Activated CD8-positive, alpha-beta memory T cell treated with anti-CD3 and anti-CD28 coated beads, Interleukin-2, amount 50 U/mL, for 48 hours (primary cell): Measurements from ENCODE around the gene RPL37A.

Experiments used
- DNase-seq: peaks from one replicate; pipeline ENCODE4 v3.0.0-alpha.2; 2020

RPL37A gene

DNA sequence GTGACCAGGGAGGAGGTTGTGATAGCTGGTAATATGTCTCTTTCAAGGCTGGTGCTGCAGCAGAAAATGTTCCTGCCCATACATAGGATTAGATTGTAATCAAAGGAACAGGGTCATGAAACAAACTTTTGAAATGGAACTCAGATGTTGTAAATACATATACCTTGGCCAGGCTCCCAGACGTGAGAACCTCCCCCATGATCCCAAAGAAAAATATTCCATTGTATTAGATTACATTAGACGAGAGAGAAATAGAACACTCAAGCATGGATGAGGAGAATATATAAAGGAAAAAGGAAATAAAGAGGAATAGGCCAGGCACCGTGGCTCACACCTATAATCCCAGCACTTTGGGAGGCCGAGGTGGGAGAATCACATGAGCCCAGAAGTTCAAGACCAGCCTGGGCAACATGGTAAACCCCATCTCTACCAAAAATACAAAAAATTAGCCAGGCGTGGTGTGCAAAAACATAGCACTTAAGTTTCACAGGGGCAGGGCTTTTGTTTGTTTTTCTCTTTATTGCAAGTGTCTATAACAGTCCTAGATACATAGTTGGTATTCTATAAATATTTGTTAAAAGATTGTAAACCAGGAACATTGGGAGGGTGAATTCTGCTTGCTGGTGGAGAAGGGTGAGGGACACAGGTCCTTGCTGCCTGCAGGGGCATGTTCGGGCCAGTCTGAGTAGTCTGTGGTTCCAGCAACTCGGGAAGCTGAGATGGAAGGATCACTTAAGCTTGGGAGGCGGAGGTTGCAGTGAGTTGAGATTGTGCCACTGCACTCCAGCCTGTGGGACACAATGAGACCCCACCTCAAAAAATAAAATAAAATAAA lies 52.8 kb downstream of the RPL37A start:
- DNase-seq = no peak

DNA sequence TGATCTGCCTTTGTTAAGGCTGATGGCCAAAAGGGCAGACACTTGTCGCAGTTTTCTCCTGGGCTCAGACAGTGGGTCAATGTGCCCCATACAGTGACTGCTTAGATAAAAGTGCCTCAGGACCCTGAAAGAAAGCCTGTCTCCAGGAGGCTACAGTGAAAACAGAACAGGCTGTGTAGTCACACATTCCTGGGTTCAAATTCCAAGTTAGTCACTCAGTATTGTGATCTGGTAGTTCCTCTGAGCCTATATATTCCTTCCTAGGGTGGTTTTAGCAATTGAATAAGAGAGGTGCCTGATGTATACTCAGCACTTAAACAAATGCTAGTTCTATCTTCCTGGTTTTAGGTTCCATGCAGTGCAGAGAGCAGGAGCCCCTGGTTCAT lies 54.4 kb downstream of the RPL37A start:
- DNase-seq = no peak
